ENCODE measurements around the gene ART1. TPM values are rescaled to one million over a fixed set of nuclear protein-coding genes. Genes with fewer than 3 reads are reported as not detected.
"Not testable (repeated sequence)": the region's sequence is repeated elsewhere in the genome, so short reads cannot be mapped to it uniquely, and the experiment has no call there.

ART1 gene
- total RNA-seq, 1 donor from 2014 or later, result not detected

GRCh38 chr11:3632070-3632660, 12.8 kb upstream of the ART1 start:
- DNase-seq (ENCODE audit: low spot score), result no peak

- DNase-seq (ENCODE audit: low spot score), result no peak
These were observed 9.1 kb upstream of the ART1 start for GRCh38 chr11:3635641-3636375.

- no peak for DNase-seq (ENCODE audit: low spot score)
These were observed 7.7 kb upstream of the ART1 start for GRCh38 chr11:3637201-3637600.

- DNase-seq (ENCODE audit: low spot score), result no peak
These were observed 6.4 kb upstream of the ART1 start for GRCh38 chr11:3638513-3638912.

GRCh38 chr11:3639841-3640240, 5.1 kb upstream of the ART1 start:
- DNase-seq (ENCODE audit: low spot score), result no peak

GRCh38 chr11:3641191-3641590, 3.7 kb upstream of the ART1 start:
- DNase-seq (ENCODE audit: low spot score), result no peak

- no peak for DNase-seq (ENCODE audit: low spot score)
These were observed 3.2 kb upstream of the ART1 start, which contains the start of gene ART5 for GRCh38 chr11:3641701-3642070. ART5 (minus strand) TSS chr11:3641992; CDS start chr11:3641862, 130 bp downstream.

- DNase-seq (ENCODE audit: low spot score), result peak; percentile 56
These were observed 2.6 kb upstream of the ART1 start for GRCh38 chr11:3642071-3642951.

- DNase-seq (ENCODE audit: low spot score), result not testable (repeated sequence)
These were observed 1.8 kb upstream of the ART1 start for GRCh38 chr11:3643102-3643546.

GRCh38 chr11:3645552-3645951, 624 bp downstream of the ART1 start:
- no peak for DNase-seq (ENCODE audit: low spot score)

GRCh38 chr11:3648843-3649242, 3.9 kb downstream of the ART1 start:
- DNase-seq (ENCODE audit: low spot score), result not testable (repeated sequence)

GRCh38 chr11:3649374-3649773, 4.4 kb downstream of the ART1 start:
- DNase-seq (ENCODE audit: low spot score), result not testable (repeated sequence)

- DNase-seq (ENCODE audit: low spot score), result not testable (repeated sequence)
These were observed 7.6 kb downstream of the ART1 start for GRCh38 chr11:3652514-3652913.

- no peak for DNase-seq (ENCODE audit: low spot score)
These were observed 10.6 kb downstream of the ART1 start for GRCh38 chr11:3655547-3655946.

- DNase-seq (ENCODE audit: low spot score), result not testable (repeated sequence)
These were observed 12.4 kb downstream of the ART1 start for GRCh38 chr11:3657331-3657730.

GRCh38 chr11:3658252-3658651, 13.3 kb downstream of the ART1 start:
- no peak for DNase-seq (ENCODE audit: low spot score)

- no peak for DNase-seq (ENCODE audit: low spot score)
These were observed 14.9 kb downstream of the ART1 start for GRCh38 chr11:3659595-3660515.

GRCh38 chr11:3660960-3661359, 16.0 kb downstream of the ART1 start:
- DNase-seq (ENCODE audit: low spot score), result no peak

- no peak for DNase-seq (ENCODE audit: low spot score)
These were observed 17.9 kb downstream of the ART1 start for GRCh38 chr11:3662856-3663255.

- DNase-seq (ENCODE audit: low spot score), result no peak
These were observed 19.2 kb downstream of the ART1 start for GRCh38 chr11:3664032-3664630.

All from ureter (tissue), 1 donor.